ENCODE measurements around the gene PPIF.

- no peak for TF ChIP-seq EZH2 (IDR thresholded peaks at IDR 0.05; ENCODE audit: borderline replicate concordance, low read depth, low read length, severe bottlenecking)
- TF ChIP-seq CTCF (IDR thresholded peaks at IDR 0.05; ENCODE audit: extremely low read depth in 1 of 2, insufficient read depth in 1 of 2, low read depth in 1 of 2, low read length in 2 of 2), result no peak
- no peak for TF ChIP-seq POLR2A (IDR thresholded peaks at IDR 0.05; ENCODE audit: low read depth, low read length)
- TF ChIP-seq POLR2AphosphoS5 (IDR thresholded peaks at IDR 0.05; ENCODE audit: insufficient read depth, low read depth, low read length), result no peak
- TF ChIP-seq MYC (IDR thresholded peaks at IDR 0.05; ENCODE audit: low read depth, low read length), result no peak
- no peak for TF ChIP-seq MAX (IDR thresholded peaks at IDR 0.05; ENCODE audit: insufficient read depth, insufficient read length)
- TF ChIP-seq JUN (IDR thresholded peaks at IDR 0.05; ENCODE audit: borderline replicate concordance, insufficient read depth, insufficient read length, low read depth), result no peak
Observed at GRCh38 chr10:79379512-79380124, 32.3 kb downstream of the PPIF start.
